Eye (tissue), 1 donor: ENCODE measurements around the gene RAB44.
"Not testable (repeated sequence)": the region's sequence is repeated elsewhere in the genome, so short reads cannot be mapped to it uniquely, and the experiment has no call there.

Source experiments
- DNase-seq: peaks from one replicate; pipeline ENCODE4 v3.0.0-alpha.2; 2015

RAB44 gene

DNA sequence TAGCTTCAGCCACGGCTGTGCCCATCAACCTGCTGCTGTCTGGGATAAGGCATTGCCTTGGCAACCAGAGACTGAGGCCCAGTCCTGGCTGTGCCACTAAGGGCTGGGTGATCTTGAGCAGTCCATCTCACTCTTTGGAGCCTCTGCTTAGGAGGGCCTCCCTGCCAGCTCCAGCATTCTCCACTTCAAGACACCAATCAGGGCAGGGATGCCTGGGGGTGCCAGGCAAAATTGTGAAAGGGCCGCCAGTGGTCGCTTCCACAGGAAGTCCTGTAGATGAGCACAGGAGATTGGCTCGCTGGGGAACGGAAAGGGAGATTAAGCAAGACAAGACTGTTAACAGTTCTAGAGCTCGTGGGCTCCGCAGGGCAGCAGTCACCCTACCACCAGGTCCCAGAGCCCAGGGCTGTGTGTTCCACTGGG lies at the start of gene RAB44:
TSS of gene RAB44 (plus strand) at position 346 of the 423 bp plus-strand sequence. CDS start 6,410 bp downstream, outside the sequence.
- DNase-seq = no peak

DNA sequence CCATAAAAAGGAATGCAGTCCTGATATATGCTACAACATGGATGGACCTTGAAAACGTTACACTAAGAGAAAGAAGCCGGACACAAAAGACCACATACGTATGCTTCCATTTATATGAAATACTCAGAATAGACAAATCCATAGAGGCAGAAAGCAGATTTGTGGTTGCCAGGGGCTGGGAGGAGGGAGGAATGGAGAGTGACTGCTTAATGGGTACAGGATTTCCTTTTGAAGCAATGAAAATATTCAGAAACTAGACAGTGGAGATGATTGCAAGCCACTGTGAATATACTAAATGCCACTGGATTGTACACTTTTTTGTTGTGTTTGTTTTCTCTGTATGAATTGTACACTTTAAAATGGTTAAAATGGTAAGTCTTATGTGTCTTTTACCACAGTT lies 48.5 kb upstream of the RAB44 start:
- no peak for DNase-seq

GRCh38 chr6:36649701-36650484 lies 47.7 kb upstream of the RAB44 start:
- no peak for DNase-seq

DNA sequence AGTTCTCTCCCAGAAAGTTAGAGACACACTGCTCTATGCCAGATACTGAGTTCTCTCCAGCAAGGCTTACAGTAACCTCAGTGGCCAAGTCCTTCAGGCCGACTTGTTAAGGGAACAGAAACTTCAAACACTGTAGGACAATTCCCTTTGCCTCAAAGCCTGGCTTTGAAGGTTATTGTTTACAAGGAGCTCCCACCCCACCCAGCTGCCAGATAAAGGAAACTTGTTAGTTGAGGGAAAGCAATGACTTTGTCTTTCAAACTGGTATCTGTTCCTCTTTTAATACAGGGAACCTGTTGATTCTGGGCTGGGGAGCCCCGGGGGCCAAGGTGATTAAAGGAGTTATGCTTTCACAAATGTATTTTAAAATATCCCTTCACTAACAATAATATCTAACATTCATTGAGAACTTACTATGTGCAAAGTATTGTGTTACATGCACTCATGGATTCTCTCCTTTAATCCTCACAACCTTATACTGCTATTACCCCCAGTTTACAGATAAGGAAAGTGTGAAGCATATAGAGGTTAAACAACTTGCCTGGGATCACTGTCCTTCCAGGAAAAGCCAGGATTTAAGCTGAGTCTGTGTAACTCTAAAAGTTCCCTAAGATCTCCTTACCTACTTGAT lies 46.7 kb upstream of the RAB44 start:
- no peak for DNase-seq

DNA sequence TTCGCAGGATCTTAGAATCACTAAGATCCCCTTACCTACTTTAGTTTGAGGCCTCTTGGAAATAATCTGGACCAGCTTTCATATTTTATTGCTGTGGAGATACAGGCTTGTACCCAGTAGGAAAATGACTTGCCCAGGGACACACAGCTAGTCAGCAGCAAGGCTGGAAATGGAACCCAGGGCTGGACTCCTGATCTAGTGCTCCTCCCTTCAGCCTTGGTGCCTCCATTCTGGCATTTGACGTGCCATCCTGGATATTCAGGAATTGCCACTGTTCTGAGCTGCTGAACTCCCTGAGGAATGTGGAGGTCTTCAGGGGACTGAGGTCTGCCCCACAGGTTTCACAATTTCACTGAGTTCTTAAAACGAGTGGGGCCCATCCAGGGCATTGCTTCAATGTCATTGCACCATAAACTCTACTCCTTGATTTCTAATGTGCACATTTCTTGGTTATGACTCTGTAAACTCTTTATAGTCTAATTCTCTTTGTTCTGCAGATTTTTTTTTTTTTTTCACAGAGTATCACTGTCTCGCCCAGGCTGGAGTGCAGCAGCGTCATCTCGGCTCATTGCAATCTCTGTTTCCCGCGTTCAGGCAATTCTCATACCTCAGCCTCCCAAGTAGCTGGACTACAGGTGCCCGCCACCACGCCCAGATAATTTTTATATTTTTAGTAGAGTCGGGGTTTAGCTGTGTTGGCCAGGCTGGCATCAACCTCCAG lies 45.8 kb upstream of the RAB44 start:
- no peak for DNase-seq

DNA sequence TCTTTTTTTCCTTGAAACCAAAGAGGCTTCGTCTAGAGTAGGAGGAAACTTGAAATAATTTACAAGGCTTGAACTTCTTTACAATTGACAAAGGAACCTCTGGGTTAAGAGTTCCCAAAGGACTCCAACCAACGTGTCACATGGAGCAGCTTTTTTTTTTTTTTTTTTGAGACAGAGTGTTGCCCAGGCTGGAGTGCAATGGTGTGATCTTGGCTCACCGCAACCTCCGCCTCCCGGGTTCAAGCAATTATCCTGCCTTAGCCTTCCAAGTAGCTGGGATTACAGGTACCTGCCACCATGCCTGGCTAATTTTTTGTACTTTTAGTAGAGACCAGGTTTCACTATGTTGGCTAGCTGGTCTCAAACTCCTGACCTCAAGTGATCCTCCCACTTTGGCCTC lies 43.2 kb upstream of the RAB44 start:
- not testable (repeated sequence) for DNase-seq

DNA sequence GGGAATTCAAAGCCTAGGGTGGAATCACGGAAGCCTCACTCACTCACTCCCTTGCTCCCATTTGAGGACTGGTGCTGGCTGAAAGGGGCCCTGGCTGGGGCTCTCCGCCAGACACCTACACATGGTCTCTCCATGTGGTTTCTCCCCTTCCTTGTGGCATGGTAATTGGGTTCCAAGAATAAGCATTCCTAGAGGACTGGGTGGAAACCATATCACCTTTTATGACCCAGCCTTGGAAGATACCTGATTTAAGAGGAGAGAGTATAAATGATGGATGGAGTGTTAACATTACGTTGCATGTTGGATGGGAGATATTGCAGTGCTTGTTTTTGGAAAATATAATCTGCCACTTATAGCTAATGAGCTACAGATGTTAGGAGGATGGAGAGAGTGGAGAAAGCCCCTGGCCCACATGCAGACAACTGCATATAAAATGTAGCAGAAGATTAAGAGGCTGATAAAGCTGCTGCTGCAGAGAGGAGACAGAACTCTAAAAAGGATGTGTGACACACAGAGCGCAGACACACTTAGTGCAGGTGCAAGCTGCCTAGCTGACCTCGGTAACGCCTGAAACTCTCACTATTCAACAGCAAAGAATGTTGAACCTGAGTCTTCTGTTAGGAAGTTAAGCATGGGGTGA lies 42.4 kb upstream of the RAB44 start:
- peak; percentile 69 for DNase-seq

- no peak for DNase-seq
Observed at GRCh38 chr6:36656441-36656840, 41.2 kb upstream of the RAB44 start.

GRCh38 chr6:36657271-36657670 lies 40.4 kb upstream of the RAB44 start:
- no peak for DNase-seq

DNA sequence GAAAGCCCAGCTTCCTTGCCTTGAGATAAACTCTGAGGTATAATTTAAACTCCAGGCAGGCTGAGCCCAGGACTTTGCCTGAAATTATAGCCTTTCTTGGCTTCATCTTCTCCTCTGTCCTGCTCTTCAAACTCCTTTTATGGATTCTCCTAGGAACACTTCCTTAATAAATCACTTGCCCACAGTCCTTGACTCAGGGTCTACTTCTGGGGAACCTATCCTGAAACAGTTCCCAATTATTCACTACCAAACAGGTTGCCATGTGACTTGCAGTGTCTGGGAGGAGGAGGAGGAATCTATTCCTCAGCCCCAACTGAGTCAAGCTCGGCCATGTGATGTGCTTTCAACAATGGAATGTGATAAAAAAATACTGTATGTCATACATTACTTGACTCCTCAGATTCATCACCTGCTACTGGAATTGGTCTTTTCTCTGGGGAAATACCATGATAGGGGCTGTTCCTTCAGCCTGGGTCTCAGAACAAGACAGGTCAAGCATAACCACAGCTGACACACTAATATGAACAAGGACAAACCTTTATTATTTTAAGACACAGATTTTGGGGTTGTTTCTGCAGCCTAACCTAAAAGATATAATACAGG lies 39.6 kb upstream of the RAB44 start:
- DNase-seq = no peak

DNA sequence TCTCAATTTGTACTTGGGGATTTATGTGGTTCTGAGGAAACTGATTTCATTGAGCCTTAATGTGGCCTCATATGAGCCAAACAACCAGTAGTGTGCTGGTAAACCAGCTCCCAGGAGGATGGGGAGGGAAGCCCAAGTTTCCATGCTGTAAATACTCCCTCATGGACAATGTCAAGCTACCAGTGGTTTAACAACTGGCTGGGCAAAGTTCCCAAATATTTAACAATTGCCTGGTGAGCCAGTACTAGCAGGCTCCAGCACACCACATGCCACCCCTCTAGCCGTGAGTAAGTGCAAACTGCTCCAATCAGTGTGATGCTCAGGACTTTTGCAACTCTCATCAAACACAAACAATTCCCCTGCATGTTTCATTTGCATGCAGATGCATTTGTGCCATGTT lies 38.4 kb upstream of the RAB44 start:
- DNase-seq = peak; percentile 30

GRCh38 chr6:36660771-36661471 lies 36.7 kb upstream of the RAB44 start:
- DNase-seq = peak; percentile 81

GRCh38 chr6:36662380-36662779 lies 35.2 kb upstream of the RAB44 start:
- DNase-seq = no peak

- no peak for DNase-seq
Observed at GRCh38 chr6:36662827-36663256, 34.8 kb upstream of the RAB44 start.

- DNase-seq = no peak
Observed at GRCh38 chr6:36663504-36664446, 33.9 kb upstream of the RAB44 start.

GRCh38 chr6:36665180-36665579 lies 32.4 kb upstream of the RAB44 start:
- DNase-seq = no peak

GRCh38 chr6:36666287-36666686 lies 31.3 kb upstream of the RAB44 start:
- DNase-seq = no peak

- DNase-seq = peak; percentile 71
Observed at GRCh38 chr6:36666826-36667591, 30.6 kb upstream of the RAB44 start.

- DNase-seq = no peak
Observed at GRCh38 chr6:36668591-36668990, 29.0 kb upstream of the RAB44 start.

- DNase-seq = peak; percentile 30
Observed at GRCh38 chr6:36669002-36669401, 28.6 kb upstream of the RAB44 start.
